ENCODE measurements around the gene MYH13.

DNA sequence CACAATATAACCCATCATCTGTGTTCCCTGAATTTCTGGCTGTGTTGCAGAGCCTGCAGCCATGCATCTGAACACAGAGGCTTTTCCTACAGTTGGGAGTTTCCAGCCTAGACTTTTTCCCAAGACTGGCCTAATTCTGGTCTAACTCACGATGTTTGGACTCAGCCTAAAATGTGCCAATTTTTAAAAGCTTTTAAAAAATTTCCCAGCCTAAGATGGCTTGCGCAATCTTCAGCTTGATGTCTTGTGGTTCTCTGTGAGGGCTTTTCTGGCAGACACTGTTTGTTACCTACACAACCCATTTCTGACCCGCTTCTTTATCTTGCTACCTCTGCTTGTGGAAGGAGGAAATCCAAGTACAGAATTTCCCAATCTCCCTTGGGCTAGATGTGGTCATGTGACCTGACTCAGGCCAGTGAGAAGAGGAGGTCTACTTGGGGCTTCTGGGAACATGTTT is 101.7 kb downstream of the MYH13 start:
- TF ChIP-seq MYC (IDR thresholded peaks at IDR 0.05; ENCODE audit: low read depth, low read length) (no peak), MYC (CRISPR knock-in tag; IDR thresholded peaks at IDR 0.05; ENCODE audit: borderline replicate concordance, low read depth) (no peak), CREM (IDR thresholded peaks at IDR 0.05; ENCODE audit: low read depth) (no peak), RBFOX2 (IDR thresholded peaks at IDR 0.05; ENCODE audit: low read depth, low read length) (no peak), ZFX (CRISPR knock-in tag; IDR thresholded peaks at IDR 0.05) (no peak)
- TF ChIP-seq, protein P1, sequence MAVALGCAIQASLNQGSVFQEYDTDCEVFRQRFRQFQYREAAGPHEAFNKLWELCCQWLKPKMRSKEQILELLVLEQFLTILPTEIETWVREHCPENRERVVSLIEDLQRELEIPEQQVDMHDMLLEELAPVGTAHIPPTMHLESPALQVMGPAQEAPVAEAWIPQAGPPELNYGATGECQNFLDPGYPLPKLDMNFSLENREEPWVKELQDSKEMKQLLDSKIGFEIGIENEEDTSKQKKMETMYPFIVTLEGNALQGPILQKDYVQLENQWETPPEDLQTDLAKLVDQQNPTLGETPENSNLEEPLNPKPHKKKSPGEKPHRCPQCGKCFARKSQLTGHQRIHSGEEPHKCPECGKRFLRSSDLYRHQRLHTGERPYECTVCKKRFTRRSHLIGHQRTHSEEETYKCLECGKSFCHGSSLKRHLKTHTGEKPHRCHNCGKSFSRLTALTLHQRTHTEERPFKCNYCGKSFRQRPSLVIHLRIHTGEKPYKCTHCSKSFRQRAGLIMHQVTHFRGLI (CRISPR knock-in tag; IDR thresholded peaks at IDR 0.05) = no peak
